ACHN (cell line): Measurements from ENCODE around the gene COL27A1.
"Not testable (repeated sequence)": the region's sequence is repeated elsewhere in the genome, so short reads cannot be mapped to it uniquely, and the experiment has no call there.

ENCODE experiments used
- DNase-seq: peaks from one replicate; pipeline ENCODE4 v3.0.0-alpha.2; 2015
- in situ Hi-C: cut with HindIII; loops from 2 replicates; pipeline ENCODE4 v1.10.0; 2017; ENCODE audit warnings: low sequenced_read_pairs, low pct_ligation_motif_present, low pct_unique_long_range_greater_than_20kb

The COL27A1 gene

DNA sequence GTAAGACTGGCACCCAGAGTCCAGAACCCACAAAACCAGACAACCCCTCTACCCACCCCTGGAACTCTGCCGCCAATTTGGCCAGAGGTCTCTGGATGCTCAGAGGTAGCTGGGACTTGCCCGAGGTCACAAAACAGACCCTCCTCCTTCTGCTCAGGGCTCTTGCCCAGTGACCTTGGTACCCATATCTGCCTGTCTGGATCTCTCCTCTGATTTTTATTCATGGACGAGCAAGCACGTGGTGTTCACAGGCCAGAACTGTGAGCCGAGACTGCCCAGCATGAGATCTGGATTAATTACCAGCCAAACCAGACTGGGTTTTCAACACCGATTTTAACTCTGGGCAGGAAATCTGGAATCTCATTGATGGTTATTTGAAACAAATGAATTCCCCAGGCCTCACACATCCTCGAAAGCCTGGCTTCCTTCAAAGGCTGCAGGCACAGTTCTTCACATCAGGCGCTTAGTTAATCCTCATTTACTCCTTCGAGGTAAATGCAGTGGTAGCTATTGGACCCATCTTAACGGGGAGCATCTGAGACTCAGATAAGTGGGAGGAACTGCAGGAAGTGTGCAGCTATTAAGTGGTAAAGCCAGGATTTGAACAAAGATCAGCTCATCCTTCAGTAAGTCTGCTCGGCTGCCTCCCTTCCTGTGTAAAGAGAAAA lies 21.4 kb downstream of the COL27A1 start:
- no peak for DNase-seq
- in situ Hi-C loops, result no loop called here

DNA sequence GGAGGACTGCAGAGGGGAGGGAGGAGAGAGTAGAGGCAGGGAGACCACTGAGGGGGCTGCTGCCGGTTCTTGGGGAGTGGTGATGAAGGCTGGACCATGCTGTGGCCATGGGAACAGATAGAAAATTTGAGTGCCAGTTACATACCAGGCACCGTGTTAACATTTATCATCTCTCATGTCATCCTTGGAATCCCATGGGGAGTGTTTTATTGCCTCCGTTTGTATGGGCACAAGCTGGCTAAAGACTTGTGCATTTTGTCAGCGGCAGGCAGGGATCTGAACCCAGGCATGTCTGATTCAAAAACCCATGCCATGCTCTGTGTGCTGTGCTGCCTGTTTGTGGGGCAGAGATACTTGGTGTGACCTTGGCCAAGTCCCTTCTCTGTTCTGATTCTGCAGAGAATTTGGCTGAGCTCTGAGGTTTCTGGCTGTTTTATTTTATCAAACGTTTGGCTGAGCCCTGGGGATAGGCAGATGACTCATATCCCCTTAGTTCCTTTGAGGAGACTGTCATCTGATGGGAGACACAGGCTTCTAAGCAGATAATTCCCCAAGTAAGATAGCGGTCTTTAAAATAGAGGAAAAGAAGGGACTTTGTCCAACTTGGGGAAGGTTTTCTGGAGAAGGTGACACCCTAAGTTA lies 22.2 kb downstream of the COL27A1 start:
- peak; percentile 34 for DNase-seq

DNA sequence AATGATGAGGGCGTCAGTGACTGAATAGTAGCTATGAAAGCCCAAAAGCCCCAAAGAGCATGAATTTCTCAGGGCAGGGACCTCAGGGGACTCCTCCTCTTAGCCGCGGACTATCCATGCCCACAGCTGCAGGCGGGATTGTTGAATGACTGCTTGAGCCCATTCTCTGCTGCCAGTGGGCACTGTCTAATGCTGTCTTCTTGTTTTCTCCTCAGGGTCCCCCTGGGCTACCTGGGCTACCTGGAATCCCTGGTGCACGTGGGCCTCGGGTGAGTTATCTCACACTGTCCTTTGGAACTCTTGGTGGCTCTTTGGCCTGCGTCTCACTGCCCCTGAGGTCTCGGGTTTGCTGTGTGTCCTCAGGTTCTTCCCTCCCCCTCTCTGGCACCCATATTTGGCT lies 22.7 kb downstream of the COL27A1 start:
- no peak for DNase-seq
- in situ Hi-C loops, result no loop called here

More for the DNA sequence above, 22.2 kb downstream of the COL27A1 start:
- in situ Hi-C loops, result no loop called here

DNA sequence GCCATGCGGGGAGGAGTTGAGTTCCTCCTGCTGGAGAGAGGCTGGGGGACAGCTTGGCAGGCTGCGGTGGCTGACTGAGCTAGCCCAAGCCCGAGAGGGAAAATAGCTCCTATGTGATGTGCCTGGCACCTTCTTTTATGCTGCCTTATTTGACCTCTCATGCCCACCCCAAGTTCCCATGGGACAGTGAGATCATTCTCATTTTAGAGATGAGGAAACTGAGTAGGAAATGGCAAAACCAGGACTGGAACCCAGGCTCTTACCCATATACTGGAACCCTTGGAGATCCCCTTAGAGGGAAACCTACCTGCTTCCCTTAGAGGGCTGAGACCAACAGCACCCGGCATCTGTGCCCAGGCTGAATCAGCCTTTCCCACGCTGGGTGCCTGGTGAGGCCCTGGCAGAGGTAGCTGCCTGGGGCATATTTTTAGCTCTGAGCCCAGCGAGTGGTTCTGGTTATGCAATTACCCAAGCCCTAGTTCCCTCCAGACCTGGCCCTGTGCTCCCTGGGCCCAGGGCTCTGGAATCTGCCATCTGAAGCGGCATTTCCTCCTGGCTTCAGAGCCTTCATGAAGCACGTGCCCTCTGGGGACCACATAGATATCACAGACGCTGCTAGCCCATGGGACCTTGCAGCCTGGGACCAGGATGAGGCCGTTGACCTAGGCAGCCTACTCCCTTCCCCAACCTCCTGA lies 23.6 kb downstream of the COL27A1 start:
- in situ Hi-C loops, result no loop called here
- DNase-seq, result no peak

DNA sequence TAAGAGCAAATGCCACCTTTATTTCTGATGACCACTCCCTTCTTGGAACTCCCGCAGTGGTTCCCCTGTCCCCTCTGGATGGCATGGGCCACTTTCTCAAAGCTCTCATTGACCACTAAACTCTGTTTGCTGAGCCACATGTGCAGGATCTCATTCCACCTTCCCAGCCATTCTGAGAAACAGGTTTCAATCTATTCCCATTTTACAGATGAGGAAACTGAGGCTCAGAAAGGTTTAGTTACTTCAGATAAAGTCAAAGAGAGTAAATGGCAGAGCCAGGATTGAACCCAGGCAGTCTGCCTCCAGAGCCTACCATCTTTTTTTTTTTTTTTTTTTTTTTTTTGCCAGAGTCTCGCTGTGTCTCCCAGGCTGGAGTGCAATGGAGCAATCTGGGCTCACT lies 24.2 kb downstream of the COL27A1 start:
- no peak for DNase-seq
- in situ Hi-C loops, result no loop called here

DNA sequence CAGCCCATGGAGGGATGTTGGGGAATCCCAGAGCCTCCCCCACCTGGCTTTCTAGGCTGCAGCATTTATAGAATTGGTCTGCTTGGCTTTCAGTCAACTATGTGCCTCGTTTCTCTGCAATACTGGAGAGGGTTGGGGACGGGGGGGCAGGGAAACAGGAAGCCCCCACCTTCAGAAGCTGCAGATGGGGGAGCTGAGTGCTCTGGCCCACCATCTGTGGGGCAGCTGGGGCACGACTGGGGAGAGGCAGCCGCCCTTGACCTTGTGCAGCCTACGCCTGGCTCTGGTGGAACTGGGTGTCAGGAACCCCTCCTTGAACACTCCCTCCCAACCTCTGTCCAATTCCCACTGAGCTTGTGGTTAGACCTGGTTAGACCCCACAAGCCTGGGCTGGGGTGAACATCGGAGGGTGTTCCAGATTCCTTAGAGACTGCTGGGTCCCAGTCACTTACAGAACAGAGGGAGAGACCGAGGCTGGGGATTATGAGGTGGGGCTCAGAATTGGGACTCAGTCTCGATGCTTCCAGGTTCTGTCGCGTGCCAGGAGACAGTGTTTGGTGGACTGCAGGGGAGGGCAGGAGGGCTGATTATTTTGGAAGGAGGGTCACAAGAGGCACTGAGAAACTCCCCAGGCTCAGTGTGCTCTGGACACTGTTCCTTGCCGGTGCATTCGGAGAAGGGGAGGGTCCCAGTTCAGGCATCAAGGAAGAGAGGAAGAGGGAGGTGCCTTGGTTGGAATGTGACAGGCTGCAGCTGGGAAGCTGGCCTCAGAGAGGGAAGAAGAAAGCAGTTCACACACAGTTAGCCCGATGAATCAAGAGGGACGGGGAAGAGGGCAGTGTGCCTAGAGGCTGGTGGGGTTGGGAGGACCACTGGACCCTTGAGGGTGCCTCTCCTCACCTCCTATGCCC lies 25.6 kb downstream of the COL27A1 start:
- no peak for DNase-seq
- in situ Hi-C loops, result no loop called here

DNA sequence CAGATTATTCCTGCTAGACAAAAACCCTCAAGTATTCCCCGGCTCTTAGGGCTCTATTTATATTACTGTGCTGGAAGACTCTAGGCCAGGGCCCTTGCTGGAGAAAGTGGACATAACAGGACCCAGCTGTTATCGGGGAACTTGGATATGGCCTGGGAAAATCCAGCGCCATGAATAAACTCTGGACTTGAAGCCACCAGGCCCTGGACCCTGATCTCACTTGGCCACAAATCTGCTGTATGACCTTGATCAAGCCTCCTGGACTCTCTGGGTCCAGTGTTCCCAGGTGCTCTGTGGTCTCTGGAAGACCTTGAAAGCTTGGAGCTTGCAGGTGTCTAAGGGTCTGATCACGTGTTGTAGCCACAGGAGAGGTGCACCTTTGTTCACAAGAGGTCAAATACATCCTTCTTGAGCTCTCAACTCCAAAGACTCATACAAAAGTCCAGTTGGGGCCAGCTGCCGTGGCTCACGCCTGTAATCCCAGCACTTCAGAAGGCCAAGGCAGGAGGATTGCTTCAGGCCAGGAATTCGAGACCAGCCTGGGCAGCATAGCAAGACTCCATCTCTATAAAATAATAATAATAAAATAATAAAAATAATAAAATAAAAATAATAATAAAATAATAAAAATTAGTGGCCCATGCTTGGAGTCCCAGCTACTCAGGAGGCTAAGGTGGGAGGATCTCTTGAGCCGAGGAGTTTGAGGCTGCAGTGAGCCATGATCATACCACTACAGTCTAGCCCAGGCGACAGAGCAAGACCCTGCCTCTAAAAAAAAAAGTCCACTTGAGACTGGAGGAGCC lies 26.5 kb downstream of the COL27A1 start:
- no peak for DNase-seq
- in situ Hi-C loops, result no loop called here

DNA sequence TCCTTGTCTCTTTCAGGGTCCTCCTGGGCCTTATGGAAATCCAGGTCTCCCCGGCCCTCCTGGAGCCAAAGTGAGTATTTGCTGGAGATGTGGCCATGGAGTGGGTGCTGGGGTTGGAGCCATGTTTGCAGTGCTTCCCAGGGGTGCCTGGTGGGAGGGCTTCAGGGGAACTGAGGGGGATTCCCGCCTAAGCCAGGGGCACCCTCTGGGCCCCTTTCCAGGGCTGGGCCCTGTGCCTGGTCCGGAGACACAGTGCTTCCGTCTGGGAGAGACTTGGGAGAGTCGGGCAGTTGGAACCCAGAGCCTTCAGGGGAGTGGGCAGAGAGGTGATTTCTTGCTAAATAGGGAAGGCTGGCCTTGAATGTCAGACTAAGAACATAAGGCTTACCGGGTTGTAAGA lies 27.7 kb downstream of the COL27A1 start:
- in situ Hi-C loops, result no loop called here
- no peak for DNase-seq

DNA sequence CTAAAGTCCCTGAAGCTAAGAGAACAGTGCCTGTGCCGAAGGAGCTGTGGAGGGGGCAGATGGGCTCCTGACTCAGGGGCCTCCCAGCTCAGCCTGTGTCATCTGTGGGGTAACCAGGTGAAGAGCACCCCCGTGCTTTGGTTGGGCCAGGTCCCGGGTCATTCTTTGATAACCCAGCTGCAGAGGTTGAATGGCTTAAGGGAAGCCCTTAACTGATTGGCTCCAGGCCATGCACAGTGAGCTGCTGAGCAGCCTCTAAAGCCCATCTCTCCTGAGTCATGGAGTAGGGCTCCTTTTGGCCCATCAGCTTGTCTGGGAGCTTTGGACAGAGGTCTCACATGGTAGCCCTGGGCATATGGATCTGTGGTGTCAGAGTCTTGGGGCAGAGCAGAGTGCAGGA lies 28.7 kb downstream of the COL27A1 start:
- in situ Hi-C loops, result no loop called here
- no peak for DNase-seq

DNA sequence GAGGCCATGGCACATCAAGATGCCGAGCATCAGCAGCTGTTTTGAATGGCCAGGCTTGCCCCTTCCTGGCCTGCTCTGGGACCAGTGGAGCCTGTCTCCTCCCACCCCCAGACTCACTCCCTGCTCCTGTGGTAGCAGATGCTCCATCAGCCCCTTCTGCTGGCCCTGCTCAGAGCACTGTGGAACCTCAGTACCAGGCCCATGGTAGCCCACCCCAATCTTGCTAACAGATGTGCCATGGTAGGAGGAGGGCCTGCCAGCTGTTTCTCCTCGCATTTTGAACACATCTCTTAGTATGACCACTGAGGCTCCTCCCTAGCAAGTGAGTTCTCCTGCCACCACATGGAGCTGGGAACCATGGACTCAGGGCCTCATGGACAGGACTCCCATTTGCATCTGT lies 29.5 kb downstream of the COL27A1 start:
- DNase-seq, result no peak
- in situ Hi-C loops, result no loop called here

DNA sequence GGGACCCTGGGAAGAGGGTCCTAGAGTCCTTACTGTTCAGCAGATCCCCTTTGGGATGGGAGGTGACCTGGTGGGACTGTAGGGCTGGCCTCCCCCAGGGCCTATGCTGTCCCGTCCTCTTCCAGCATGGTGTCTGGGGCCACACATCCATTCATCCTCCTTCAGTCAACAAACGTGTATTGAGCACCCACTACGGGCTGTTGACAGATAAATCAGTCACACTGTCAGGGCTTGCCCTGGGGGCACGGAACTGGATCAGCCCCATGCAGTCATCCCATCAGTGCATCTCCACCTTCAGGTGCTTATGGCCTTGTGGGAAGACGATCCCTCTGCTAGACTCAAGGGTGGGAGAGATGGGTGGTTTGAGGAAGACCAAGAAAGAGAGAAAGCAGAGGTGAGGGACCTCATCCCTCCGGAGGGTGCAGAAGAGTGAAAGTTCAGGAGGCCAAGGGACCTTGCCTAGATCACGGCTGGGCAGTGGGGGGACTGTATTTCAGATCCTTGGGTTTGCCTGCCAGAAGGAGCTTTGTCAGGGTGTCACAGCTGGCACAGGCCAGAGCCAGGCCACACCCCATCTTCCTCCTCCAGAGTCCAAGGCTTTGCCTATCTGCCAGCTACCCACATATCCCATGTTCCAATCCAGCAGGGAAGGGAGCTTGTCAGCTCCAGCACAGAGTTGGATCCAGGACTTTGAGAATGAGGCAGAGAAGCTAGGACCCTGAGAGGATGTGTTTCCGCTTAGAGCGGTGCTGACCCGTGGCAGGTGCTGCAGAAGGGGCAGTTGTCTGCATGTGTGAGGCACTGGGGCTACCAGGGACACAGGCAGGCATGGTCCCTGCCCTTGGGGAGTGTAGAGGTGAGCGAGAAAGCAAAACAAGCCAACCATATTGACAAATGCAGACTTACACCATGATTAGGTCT lies 30.5 kb downstream of the COL27A1 start:
- in situ Hi-C loops, result no loop called here
- no peak for DNase-seq

DNA sequence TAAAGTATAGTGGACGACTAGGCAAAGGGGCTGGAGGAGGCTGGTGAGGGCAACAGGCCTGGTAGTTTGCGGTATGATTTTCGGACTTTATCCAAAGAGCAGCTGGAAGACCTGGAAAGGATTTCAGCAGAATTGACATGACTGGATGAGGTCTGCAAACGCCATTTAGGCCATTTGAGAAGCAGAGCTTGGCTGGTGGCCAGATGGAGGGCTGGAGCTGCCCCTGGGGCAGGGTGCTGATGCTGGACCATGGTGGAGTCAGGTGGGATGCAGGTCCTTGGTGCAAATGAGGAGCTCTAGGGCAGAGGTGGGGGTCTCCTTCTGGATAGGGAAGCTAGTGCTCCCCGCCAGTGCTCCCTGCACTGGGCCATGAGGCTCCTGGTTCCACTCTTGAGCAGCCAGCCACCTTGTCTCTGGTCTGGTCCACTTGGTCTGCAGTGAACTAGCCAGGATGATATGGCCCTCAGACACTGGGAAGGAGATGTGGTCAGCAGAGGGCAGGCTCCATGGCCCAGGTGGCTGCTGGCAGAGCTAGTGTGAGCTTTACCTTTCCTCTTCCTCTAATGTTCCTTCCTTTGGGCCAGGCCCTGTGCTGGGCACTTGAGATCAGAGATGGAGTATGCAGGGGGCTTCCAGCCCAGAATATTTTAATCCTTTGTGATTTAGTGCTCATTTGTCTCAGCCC lies 31.4 kb downstream of the COL27A1 start:
- in situ Hi-C loops, result no loop called here
- DNase-seq, result no peak

DNA sequence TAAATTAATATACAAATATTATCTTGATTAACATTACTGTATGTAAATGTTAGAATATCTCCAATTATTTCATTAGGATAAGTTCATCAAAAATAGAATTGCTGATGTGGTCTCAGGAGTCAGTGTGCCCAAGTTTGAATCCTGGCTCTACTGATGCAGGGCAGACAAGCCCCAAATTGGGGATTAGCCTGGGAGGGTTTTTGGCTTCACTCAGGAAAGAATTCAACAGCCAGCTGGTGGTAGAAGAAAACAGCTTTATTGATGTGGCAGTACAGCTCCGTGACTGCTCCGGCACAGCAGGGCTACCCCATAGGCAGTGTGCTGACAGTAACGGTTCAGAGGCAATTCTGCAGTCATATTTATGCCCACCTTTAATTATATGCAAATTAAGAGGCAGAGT lies 32.5 kb downstream of the COL27A1 start:
- in situ Hi-C loops, result no loop called here
- no peak for DNase-seq

DNA sequence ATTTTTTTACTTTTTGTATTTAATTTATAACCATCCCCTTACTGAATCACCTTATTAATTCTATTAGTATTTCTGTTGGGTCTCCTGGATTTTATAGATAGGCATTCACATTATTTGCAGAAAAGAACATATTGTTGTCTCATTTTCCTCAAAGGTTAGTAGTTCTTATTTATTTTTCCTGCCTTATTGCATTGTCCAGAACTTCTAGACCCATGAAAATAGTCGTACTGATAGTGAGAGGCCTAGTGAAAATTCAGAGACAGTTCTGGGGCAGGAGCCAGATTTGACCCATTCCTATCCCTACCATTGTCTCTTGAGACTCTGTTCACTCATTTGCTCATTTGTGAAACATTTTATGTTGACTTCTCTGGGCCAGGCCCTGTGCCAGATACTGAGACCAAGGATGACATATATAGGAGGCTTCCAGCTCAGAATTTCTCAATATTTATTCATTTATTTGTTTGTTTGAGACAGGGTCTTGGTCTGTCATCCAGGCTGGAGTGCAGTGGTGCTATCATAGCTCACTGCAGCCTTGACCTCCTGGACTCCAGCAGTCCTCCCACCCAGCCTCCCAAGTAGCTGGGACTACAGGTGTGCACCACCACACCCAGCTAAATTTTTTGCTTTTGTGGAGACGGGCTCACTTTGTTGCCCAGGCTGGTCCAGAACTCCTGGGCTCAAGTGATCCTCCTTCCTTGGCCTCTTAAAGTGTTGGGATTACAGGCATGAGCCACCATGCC lies 34.7 kb downstream of the COL27A1 start:
- in situ Hi-C loops, result no loop called here
- DNase-seq, result no peak

DNA sequence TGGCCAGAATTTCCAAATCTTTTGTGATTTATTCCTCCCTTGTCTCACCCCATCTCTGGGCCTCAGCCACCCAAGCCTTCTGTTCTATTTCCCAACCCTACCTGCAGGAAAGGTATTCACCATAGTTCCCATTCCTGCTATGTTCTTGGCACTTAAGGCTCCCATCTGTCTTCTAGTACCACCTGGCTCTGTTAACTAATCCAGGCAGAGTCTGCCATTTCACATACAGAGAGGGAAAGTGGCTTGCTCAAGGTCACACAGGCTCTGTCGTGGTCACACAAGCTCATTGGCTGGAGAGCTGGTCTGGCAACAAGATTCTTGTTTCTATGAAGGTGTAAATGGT lies 35.2 kb downstream of the COL27A1 start:
- DNase-seq, result no peak
- in situ Hi-C loops, result no loop called here

DNA sequence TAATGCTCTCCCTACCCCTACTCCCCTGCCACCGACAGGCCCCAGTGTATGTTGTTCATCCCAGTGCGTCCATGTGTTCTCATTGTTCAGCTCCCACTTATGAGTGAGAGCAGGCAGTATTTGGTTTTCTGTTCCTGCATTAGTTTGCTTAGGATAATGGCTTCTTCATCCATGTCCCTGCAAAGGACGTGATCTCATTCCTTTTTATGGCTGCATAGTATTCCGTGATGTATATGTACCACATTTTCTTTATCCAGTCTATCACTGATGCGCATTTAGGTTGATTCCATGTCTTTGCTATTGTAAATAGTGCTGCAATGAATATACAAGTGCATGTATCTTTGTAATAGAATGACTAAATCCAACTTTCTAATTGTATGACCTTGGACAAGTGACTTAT lies 36.1 kb downstream of the COL27A1 start:
- in situ Hi-C loops, DNase-seq: not testable (repeated sequence)
